ES-I3 (cell line): ENCODE data around the gene B4GALNT3.

Source experiments
- H3K36me3 ChIP-seq: 2 replicates; pipeline ENCODE4 v1.6.1; 2013; ENCODE audit warnings: mild to moderate bottlenecking, low read length, control low read depth, moderate library complexity; ENCODE audit not compliant: insufficient read depth
- H3K4me1 ChIP-seq: 2 replicates; pipeline ENCODE4 v1.6.1; 2013; ENCODE audit warnings: mild to moderate bottlenecking, control low read depth, low read length; ENCODE audit not compliant: insufficient read depth
- H3K9ac ChIP-seq: 2 replicates; pipeline ENCODE4 v1.6.1; 2013; ENCODE audit warnings: low read depth, mild to moderate bottlenecking, low read length, moderate library complexity
- H3K9me3 ChIP-seq: 2 replicates; pipeline ENCODE4 v1.6.1; 2013; ENCODE audit warnings: mild to moderate bottlenecking, low read length, moderate library complexity; ENCODE audit not compliant: control insufficient read depth, insufficient read depth

The B4GALNT3 gene

DNA sequence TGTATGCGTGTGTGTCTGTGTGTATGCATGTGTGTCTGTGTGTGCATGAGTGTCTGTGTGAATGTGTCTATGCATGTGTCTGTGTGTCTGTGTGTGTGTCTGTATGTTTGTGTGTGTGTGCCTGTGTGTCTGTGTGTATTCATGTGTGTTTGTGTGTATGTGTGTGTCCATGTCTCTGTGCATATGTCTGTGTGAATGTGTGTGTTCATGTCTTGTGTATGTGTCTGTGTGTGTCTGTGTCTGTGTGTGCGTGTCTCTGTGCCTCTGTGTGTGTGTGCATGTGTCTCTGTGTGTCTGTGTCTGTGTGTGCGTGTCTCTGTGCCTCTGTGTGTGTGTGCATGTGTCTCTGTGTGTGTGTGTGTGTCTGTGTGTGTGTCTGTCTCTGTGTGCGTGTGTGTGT lies 121.1 kb downstream of the B4GALNT3 start:
- no peak overlapping the region for H3K9ac ChIP-seq
- no peaks in the 10 kb centered on the region for H3K36me3 ChIP-seq
- H3K4me1 ChIP-seq: peaks cover 8% of the 10 kb centered on the region; the same call in 1 of the 2 replicates
- no peaks in the 10 kb centered on the region for H3K9me3 ChIP-seq

- no peak overlapping the region for H3K9ac ChIP-seq
- no peaks in the 10 kb centered on the region for H3K36me3 ChIP-seq
- no peaks in the 10 kb centered on the region for H3K9me3 ChIP-seq
- peaks cover 6% of the 10 kb centered on the region; the same call in 1 of the 2 replicates for H3K4me1 ChIP-seq
Measured at GRCh38 chr12:581321-581720, 121.6 kb downstream of the B4GALNT3 start.

DNA sequence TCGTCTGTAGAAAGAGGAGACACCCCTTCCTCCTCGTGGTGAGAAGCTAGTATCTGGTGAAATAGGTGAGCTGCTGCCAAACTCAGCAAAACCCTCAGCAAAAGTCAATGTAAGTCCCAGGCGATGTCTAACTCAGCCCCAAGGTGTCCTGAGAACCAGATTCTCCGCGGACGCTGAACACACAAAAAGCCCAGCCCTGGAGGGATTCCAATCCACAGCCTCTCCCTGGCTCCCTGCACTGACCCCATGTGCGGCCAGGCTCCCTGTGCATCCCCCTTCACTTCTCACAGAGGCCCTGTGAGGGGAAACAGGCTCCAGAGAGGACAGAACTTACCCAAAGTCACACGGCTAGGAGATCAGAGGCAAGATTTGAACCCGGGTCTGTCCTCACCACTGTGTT lies 122.0 kb downstream of the B4GALNT3 start:
- H3K4me1 ChIP-seq: peaks cover 6% of the 10 kb centered on the region; the same call in 1 of the 2 replicates
- H3K9ac ChIP-seq: no peak overlapping the region
- H3K36me3 ChIP-seq: no peaks in the 10 kb centered on the region
- H3K9me3 ChIP-seq: no peaks in the 10 kb centered on the region

DNA sequence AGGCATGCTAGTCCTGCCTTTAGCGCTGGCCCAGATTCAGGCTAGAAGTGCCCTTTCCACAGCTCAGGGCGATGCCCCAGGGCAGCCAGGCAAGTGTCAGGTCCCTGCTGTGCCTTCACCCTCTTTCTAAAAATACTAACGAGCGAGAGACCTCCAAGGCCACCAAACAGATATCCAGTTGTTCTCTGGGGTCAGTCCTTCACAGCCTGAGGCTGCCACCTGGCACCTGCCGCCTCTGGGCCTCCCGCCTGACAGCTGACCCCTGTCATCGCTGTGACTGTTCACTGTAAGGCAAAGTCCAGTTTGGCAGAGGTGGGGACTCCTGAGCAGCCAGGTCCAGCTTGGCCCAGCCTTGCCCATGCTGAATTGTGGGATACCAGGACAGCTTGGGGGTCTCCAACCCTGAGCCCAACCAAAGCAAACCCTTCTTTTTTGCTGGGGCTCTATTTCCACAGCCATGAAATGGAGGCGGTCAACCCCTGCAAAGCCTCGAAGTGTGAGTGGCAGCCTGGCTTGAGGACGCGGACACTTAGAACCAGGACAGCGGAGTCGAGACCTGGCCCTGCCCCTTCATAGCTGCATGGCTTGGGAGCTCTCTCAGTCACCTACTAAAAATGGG lies 123.6 kb downstream of the B4GALNT3 start:
- Histone ChIP-seq H3K9ac (no peak overlapping the region), H3K4me1 (peaks cover 6% of the 10 kb centered on the region; the same call in 1 of the 2 replicates), H3K9me3 (no peaks in the 10 kb centered on the region), H3K36me3 (no peaks in the 10 kb centered on the region)

GRCh38 chr12:585062-586061 lies 125.6 kb downstream of the B4GALNT3 start:
- H3K4me1 ChIP-seq: no peaks in the 10 kb centered on the region
- no peaks in the 10 kb centered on the region; the same call in 1 of the 2 replicates for H3K9me3 ChIP-seq
- no peaks in the 10 kb centered on the region for H3K36me3 ChIP-seq
- H3K9ac ChIP-seq: no peak overlapping the region

- H3K4me1 ChIP-seq: no peaks in the 10 kb centered on the region
Measured at GRCh38 chr12:586318-587071, 126.8 kb downstream of the B4GALNT3 start.

DNA sequence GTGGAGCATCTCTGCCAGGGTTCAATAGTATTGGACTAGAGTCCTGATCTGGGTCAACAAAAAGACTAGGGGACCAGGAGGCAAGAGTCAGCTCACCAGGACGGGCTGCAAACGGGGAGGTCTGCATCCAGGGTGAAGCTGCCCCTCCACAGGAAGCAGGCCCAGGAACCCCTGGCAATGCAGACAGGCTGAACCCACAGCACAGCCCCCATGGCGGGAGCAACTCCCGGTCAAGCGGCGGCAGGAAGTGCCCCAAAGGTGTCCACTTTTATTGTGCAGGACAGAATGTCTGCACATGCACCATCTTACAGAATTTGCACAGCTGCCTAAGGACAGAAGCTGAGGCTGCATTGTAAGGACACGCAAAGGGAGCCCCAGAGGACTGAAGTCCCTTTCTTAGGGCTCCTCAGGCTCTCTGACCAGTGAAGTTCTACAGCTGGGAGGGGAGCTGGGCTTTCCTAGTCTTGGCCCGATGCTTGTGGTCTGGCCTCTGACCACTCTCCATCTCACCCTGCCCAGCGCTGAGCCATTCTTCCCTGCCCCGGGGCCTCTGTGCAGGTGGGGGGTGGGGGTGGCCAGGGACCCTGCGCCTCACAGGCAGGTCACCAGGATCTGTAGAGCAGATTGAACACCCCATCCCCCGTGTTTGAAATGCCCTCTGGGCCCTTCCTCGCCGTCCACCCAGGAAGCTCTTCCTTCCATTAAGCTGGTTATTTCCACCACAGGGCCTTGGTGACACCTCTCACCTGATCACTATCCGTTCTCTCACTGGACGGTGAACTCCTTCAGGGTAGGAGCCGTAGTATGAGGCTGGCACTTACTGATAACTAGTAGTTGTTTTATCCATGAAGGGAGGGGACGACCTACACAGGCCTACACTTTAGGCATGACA lies 127.6 kb downstream of the B4GALNT3 start:
- H3K36me3 ChIP-seq: no peaks in the 10 kb centered on the region
- H3K9me3 ChIP-seq: no peaks in the 10 kb centered on the region; the same call in 1 of the 2 replicates
- H3K9ac ChIP-seq: no peak overlapping the region
- no peaks in the 10 kb centered on the region for H3K4me1 ChIP-seq

More at GRCh38 chr12:586318-587071, 126.8 kb downstream of the B4GALNT3 start:
- Histone ChIP-seq H3K9me3 (no peaks in the 10 kb centered on the region; the same call in 1 of the 2 replicates), H3K9ac (no peak overlapping the region), H3K36me3 (no peaks in the 10 kb centered on the region)

- H3K9me3 ChIP-seq: no peaks in the 10 kb centered on the region; the same call in 1 of the 2 replicates
- no peak overlapping the region for H3K9ac ChIP-seq
- no peaks in the 10 kb centered on the region for H3K4me1 ChIP-seq
- H3K36me3 ChIP-seq: no peaks in the 10 kb centered on the region
Measured at GRCh38 chr12:588024-588322, 128.2 kb downstream of the B4GALNT3 start.

DNA sequence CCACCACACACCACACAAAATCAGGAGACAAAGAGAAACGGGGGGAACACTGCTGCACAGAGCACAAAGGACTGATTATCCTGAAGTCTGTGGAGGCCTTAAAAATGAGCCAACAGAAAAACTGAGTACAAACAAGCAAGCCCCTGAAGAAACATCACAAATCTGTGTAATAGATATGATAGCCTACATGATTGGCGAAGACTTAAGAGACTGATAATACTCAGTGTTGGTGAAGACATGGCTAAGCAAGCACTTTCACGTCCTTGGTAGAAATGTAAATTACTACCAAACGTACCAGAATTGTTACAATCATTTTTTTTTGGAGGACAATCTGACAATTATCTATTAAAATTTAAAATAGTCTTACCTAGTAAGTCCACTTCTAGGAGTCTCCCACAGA lies 128.9 kb downstream of the B4GALNT3 start:
- Histone ChIP-seq H3K36me3 (no peaks in the 10 kb centered on the region), H3K9me3 (no peaks in the 10 kb centered on the region; the same call in 1 of the 2 replicates), H3K4me1 (no peaks in the 10 kb centered on the region), H3K9ac (no peak overlapping the region)

DNA sequence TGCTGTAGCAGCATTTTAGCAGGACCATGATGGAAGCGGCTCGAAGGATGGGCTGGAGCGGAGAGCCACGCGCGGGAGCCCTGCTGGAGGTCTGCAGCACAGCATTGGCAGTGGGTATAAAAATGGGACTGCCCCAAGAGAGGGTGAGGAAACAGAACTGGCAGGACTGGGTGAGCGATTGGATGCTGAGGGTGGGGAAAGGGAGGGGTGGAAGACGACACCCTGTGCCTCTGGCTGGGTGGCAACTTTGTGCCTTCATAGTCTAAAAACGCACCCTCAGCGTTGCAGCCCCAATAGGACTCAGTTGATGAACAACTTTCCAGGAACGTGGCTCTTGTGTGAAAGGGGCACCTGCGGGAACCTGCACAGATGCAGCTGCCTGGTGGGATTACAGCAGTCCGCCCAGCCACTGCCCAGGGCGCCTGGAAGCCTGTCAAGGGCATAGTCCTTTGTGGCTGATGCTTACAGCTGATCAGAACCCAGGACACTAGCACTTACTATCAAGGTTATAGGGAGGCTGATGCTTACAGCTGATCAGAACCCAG lies 130.5 kb downstream of the B4GALNT3 start:
- no peaks in the 10 kb centered on the region; the same call in 1 of the 2 replicates for H3K9me3 ChIP-seq
- H3K36me3 ChIP-seq: no peaks in the 10 kb centered on the region
- H3K9ac ChIP-seq: no peak overlapping the region
- H3K4me1 ChIP-seq: no peaks in the 10 kb centered on the region

- H3K36me3 ChIP-seq: no peaks in the 10 kb centered on the region
- no peak overlapping the region for H3K9ac ChIP-seq
- no peaks in the 10 kb centered on the region for H3K4me1 ChIP-seq
- H3K9me3 ChIP-seq: no peaks in the 10 kb centered on the region; the same call in 1 of the 2 replicates
Measured at GRCh38 chr12:591167-592023, 131.7 kb downstream of the B4GALNT3 start.

- Histone ChIP-seq H3K9ac (no peak overlapping the region), H3K9me3 (no peaks in the 10 kb centered on the region; the same call in 1 of the 2 replicates), H3K4me1 (no peaks in the 10 kb centered on the region), H3K36me3 (no peaks in the 10 kb centered on the region)
Measured at GRCh38 chr12:592024-592505, 132.3 kb downstream of the B4GALNT3 start.
